Right renal cortex interstitium (tissue), 3 donors: ENCODE data around the gene FOXN3. TPM values are rescaled to one million over a fixed set of nuclear protein-coding genes. Genes with fewer than 3 reads are reported as not detected.
"Not testable (repeated sequence)": the region's sequence is repeated elsewhere in the genome, so short reads cannot be mapped to it uniquely, and the experiment has no call there.

ENCODE experiments used
- DNase-seq, 3 donors: peaks; one replicate each; pipeline ENCODE4 v3.0.0-alpha.2; 2013; ENCODE audit warnings: low read depth in 3 of 3, low spot score in 2 of 3
- polyA plus RNA-seq, 3 donors: library from polyadenylated mRNA; unstranded; fragments of 120-200 nt; gene quantifications; one replicate each; pipeline ENCODE4 v1.2.1, GENCODE V29; 2013; ENCODE audit not compliant: insufficient read length in 3 of 3

The FOXN3 gene
- polyA plus RNA-seq, 3 donors = 31.4 to 34.5 (median 32.8) TPM

GRCh38 chr14:89312932-89313331 lies 104.1 kb downstream of the FOXN3 start:
- DNase-seq = no peak

GRCh38 chr14:89310211-89310610 lies 106.8 kb downstream of the FOXN3 start:
- no peak for DNase-seq

GRCh38 chr14:89309670-89310177 lies 107.3 kb downstream of the FOXN3 start:
- DNase-seq = no peak

- no peak for DNase-seq
Observed at GRCh38 chr14:89308232-89308959, 108.6 kb downstream of the FOXN3 start.

- DNase-seq = no peak
Observed at GRCh38 chr14:89307409-89307808, 109.6 kb downstream of the FOXN3 start.

GRCh38 chr14:89304972-89305703 lies 111.9 kb downstream of the FOXN3 start:
- DNase-seq = no peak

- DNase-seq = no peak
Observed at GRCh38 chr14:89304561-89304960, 112.5 kb downstream of the FOXN3 start.

GRCh38 chr14:89303456-89304435 lies 113.3 kb downstream of the FOXN3 start:
- peak; percentile 72 to 73 (median 72) for DNase-seq

- no peak for DNase-seq
Observed at GRCh38 chr14:89302396-89302950, 114.6 kb downstream of the FOXN3 start.

- no peak for DNase-seq
Observed at GRCh38 chr14:89299587-89299986, 117.4 kb downstream of the FOXN3 start.

GRCh38 chr14:89298056-89298834 lies 118.8 kb downstream of the FOXN3 start:
- DNase-seq = no peak

- no peak for DNase-seq
Observed at GRCh38 chr14:89296281-89296745, 120.7 kb downstream of the FOXN3 start.

GRCh38 chr14:89294872-89295271 lies 122.2 kb downstream of the FOXN3 start:
- DNase-seq = no peak

- not testable (repeated sequence) for DNase-seq
Observed at GRCh38 chr14:89294469-89294868, 122.6 kb downstream of the FOXN3 start.

- no peak for DNase-seq
Observed at GRCh38 chr14:89294060-89294459, 123.0 kb downstream of the FOXN3 start.

- DNase-seq = no peak
Observed at GRCh38 chr14:89293314-89293916, 123.6 kb downstream of the FOXN3 start.

GRCh38 chr14:89292579-89293313 lies 124.3 kb downstream of the FOXN3 start:
- DNase-seq = no peak

- no peak for DNase-seq
Observed at GRCh38 chr14:89291351-89291940, 125.6 kb downstream of the FOXN3 start.
